ENCODE results near the gene FHIP2A.

Gene FHIP2A

DNA sequence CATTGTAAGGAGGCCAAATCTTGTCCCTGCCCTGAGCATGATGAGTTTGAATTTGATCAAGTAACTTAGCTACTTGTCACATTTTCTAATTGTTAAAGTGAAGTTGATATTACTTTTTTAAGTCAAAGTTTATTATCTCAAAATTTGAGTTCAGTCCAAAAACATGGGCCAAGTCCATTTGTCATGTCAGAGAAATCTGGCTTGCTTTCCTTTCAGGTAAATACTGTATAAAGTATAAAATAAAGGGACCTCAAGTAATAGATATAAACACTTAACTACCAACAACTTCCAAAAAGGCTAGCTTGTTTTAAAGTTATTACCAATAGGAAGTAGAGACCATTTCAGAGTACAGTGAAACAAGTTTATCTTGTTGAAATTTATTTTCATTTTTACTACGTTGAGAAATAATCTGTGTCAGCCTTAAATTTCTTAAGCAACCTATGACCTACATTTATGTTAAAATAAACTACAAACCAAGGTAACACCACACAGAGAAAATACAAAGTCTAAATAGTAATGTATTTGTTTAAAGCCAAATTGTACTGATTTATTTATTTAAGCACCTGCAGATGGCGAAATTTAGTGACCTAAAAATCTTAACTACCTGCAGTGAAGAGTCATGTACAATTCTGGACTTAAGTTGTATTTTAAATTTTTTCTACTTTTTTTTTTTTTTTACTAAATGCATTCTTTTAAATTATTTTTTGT lies 36.5 kb downstream of the FHIP2A start:
- no peak overlapping the region for H3K4me3 ChIP-seq (ENCODE audit: low read depth, low read length)
- no peak for TF ChIP-seq CTCF (IDR thresholded peaks at IDR 0.05; ENCODE audit: low read depth, low read length)

GRCh38 chr10:114859222-114859621 lies 37.6 kb downstream of the FHIP2A start:
- no peak for TF ChIP-seq CTCF (IDR thresholded peaks at IDR 0.05; ENCODE audit: low read depth, low read length)

GRCh38 chr10:114862456-114862855 lies 40.9 kb downstream of the FHIP2A start:
- TF ChIP-seq CTCF (IDR thresholded peaks at IDR 0.05; ENCODE audit: low read depth, low read length) = no peak
- H3K4me3 ChIP-seq (ENCODE audit: low read depth, low read length) = no peak overlapping the region

More at GRCh38 chr10:114859222-114859621, 37.6 kb downstream of the FHIP2A start:
- no peak overlapping the region for H3K4me3 ChIP-seq (ENCODE audit: low read depth, low read length)

- no peak overlapping the region for H3K4me3 ChIP-seq (ENCODE audit: low read depth, low read length)
- TF ChIP-seq CTCF (IDR thresholded peaks at IDR 0.05; ENCODE audit: low read depth, low read length) = no peak
Measured at GRCh38 chr10:114867365-114867764, 45.8 kb downstream of the FHIP2A start.

- TF ChIP-seq CTCF (IDR thresholded peaks at IDR 0.05; ENCODE audit: low read depth, low read length) = no peak
- no peak overlapping the region for H3K4me3 ChIP-seq (ENCODE audit: low read depth, low read length)
Measured at GRCh38 chr10:114868870-114869519, 47.4 kb downstream of the FHIP2A start.

DNA sequence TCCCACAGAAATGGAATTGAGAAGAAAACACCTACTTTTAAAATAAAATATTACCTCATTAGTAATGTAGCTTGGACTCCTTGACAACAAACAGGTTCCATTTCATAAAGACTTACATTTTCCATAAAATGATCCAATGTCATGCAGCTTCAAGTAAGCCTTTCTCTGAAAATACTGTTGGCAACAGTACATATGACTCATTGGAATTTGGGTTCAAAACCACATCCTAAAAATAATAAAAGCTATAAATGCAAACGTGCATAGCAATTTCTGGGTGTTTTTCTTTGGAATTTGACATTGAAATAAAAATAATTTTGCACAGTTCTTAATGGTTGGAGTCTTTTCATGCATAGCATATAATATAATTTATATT lies 47.9 kb downstream of the FHIP2A start:
- H3K4me3 ChIP-seq (ENCODE audit: low read depth, low read length) = no peak overlapping the region
- TF ChIP-seq CTCF (IDR thresholded peaks at IDR 0.05; ENCODE audit: low read depth, low read length) = no peak

GRCh38 chr10:114870486-114870885 lies 48.9 kb downstream of the FHIP2A start:
- no peak for TF ChIP-seq CTCF (IDR thresholded peaks at IDR 0.05; ENCODE audit: low read depth, low read length)

More at GRCh38 chr10:114870486-114870885, 48.9 kb downstream of the FHIP2A start:
- H3K4me3 ChIP-seq (ENCODE audit: low read depth, low read length) = no peak overlapping the region
